ENCODE data around the gene NMNAT3.
A peak's percentile ranks its signal among the peaks of the same experiment; 100 is the strongest.

The NMNAT3 gene

GRCh38 chr3:139674571-139675260 lies 3.1 kb downstream of the NMNAT3 start:
- DNase-seq (ENCODE audit: low spot score), result no peak

GRCh38 chr3:139672884-139673283 lies 4.9 kb downstream of the NMNAT3 start:
- DNase-seq (ENCODE audit: low spot score), result no peak

- DNase-seq (ENCODE audit: low spot score), result no peak
These were observed 5.7 kb downstream of the NMNAT3 start for GRCh38 chr3:139671863-139672646.

- no peak for DNase-seq (ENCODE audit: low spot score)
These were observed 6.7 kb downstream of the NMNAT3 start for GRCh38 chr3:139671107-139671506.

GRCh38 chr3:139670196-139670595 lies 7.6 kb downstream of the NMNAT3 start:
- no peak for DNase-seq (ENCODE audit: low spot score)

GRCh38 chr3:139668332-139668731 lies 9.4 kb downstream of the NMNAT3 start:
- DNase-seq (ENCODE audit: low spot score), result no peak

GRCh38 chr3:139664958-139665357 lies 12.8 kb downstream of the NMNAT3 start:
- no peak for DNase-seq (ENCODE audit: low spot score)

GRCh38 chr3:139660269-139660668 lies 17.5 kb downstream of the NMNAT3 start:
- no peak for DNase-seq (ENCODE audit: low spot score)

- DNase-seq (ENCODE audit: low spot score), result no peak
These were observed 18.3 kb downstream of the NMNAT3 start for GRCh38 chr3:139659511-139659910.

GRCh38 chr3:139657936-139658335 lies 19.8 kb downstream of the NMNAT3 start:
- no peak for DNase-seq (ENCODE audit: low spot score)

GRCh38 chr3:139657434-139657833 lies 20.3 kb downstream of the NMNAT3 start:
- DNase-seq (ENCODE audit: low spot score), result no peak

- DNase-seq (ENCODE audit: low spot score), result peak; percentile 17
These were observed 21.7 kb downstream of the NMNAT3 start for GRCh38 chr3:139655909-139656595.

- DNase-seq (ENCODE audit: low spot score), result peak; percentile 62
These were observed 23.0 kb downstream of the NMNAT3 start for GRCh38 chr3:139654637-139655365.

GRCh38 chr3:139653582-139653981 lies 24.2 kb downstream of the NMNAT3 start:
- no peak for DNase-seq (ENCODE audit: low spot score)

GRCh38 chr3:139652561-139652960 lies 25.2 kb downstream of the NMNAT3 start:
- no peak for DNase-seq (ENCODE audit: low spot score)

- DNase-seq (ENCODE audit: low spot score), result no peak
These were observed 29.8 kb downstream of the NMNAT3 start for GRCh38 chr3:139647866-139648435.

- DNase-seq (ENCODE audit: low spot score), result no peak
These were observed 31.3 kb downstream of the NMNAT3 start for GRCh38 chr3:139646512-139646911.

- peak; percentile 50 for DNase-seq (ENCODE audit: low spot score)
These were observed 34.8 kb downstream of the NMNAT3 start for GRCh38 chr3:139642996-139643395.

GRCh38 chr3:139640456-139640855 lies 37.3 kb downstream of the NMNAT3 start:
- peak; percentile 7 for DNase-seq (ENCODE audit: low spot score)

GRCh38 chr3:139639662-139640061 lies 38.1 kb downstream of the NMNAT3 start:
- no peak for DNase-seq (ENCODE audit: low spot score)

GRCh38 chr3:139638518-139638917 lies 39.3 kb downstream of the NMNAT3 start:
- DNase-seq (ENCODE audit: low spot score), result no peak

GRCh38 chr3:139636511-139636910 lies 41.3 kb downstream of the NMNAT3 start:
- no peak for DNase-seq (ENCODE audit: low spot score)

All from kidney tubule cell (primary cell).